Progenitor cell of endocrine pancreas (in vitro differentiated cells): ENCODE results near the gene WDFY3. TPM values are rescaled to one million over a fixed set of nuclear protein-coding genes. Genes with fewer than 3 reads are reported as not detected.

Experiments used
- DNase-seq: peaks from one replicate; pipeline ENCODE4 v3.0.0; 2021; ENCODE audit warnings: low spot score; ENCODE audit not compliant: unreplicated experiment
- H3K27ac Mint-ChIP-seq: 2 replicates; pipeline ENCODE4 v1.8.0; 2021; ENCODE audit warnings: mild to moderate bottlenecking, moderate library complexity, mixed read lengths
- H3K27me3 Mint-ChIP-seq: 2 replicates; pipeline ENCODE4 v1.8.0; 2021; ENCODE audit warnings: mixed read lengths
- H3K36me3 Mint-ChIP-seq: 2 replicates; pipeline ENCODE4 v1.8.0; 2022; ENCODE audit warnings: mixed read lengths; ENCODE audit not compliant: insufficient read depth
- H3K4me1 Mint-ChIP-seq: 2 replicates; pipeline ENCODE4 v1.8.0; 2021; ENCODE audit warnings: low read depth, mixed read lengths
- H3K4me3 Mint-ChIP-seq: 2 replicates; pipeline ENCODE4 v1.8.0; 2021; ENCODE audit warnings: low read depth, mild to moderate bottlenecking, moderate library complexity, mixed read lengths
- H3K9me3 Mint-ChIP-seq: 2 replicates; pipeline ENCODE4 v1.8.0; 2021; ENCODE audit warnings: low read depth, mixed read lengths
- total RNA-seq: library from RNA; stranded (reverse); gene quantifications from 2 replicates; pipeline ENCODE4 v1.2.1, GENCODE V29; 2021
- TF ChIP-seq, protein P1 (sequence below): fragments of 200-600 bp; sonication (generic); IDR thresholded peaks from one replicate; pipeline ENCODE4 v1.5.0; 2021; ENCODE audit warnings: antibody characterized with exemption, mild to moderate bottlenecking; ENCODE audit not compliant: unreplicated experiment

The WDFY3 gene
- total RNA-seq, 1 donor from 2014 or later = 115 TPM

DNA sequence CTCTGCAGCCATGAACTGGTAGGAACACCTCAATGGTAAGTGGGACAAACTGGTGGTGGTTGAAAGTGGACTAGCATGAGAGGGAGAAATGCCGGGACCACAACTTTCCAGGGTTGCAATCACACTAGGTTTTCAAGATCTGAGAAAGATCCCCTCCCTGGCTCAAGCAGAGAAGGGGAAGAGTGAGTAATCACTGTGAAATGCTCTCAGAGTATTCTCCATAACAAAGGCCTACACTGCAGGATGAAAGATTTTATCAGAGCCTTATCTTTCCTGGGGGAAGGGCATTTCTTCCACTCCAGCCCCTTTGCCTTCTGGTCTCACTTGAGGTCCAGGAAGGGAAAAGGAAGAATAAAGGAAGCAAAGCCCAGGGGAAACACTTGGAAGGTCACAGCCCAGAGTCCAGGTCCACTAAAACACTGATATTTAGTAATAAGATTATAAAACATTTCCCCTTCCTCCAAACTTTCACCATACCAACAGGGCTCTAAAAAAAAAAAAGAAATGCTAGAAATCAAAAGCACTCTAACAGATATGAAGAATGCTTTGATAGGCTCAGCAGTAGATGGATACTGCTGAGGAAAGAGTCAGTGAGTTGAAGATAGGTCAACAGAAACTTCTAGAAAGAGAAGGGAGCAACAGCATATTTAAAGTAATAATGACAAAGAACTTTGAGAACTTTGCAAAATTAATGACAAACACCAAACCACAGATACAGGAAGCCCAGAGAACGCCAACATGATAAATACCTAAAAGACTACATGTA lies 95.9 kb downstream of the WDFY3 start:
- no peak for DNase-seq
- peaks cover 16% of the 10 kb centered on the region for H3K4me1 Mint-ChIP-seq
- H3K36me3 Mint-ChIP-seq = peaks cover 10% of the 10 kb centered on the region
- peak overlapping the region; percentile 53 for H3K27ac Mint-ChIP-seq
- H3K27me3 Mint-ChIP-seq = no peaks in the 10 kb centered on the region
- no peak overlapping the region for H3K4me3 Mint-ChIP-seq
- peaks cover 1% of the 10 kb centered on the region for H3K9me3 Mint-ChIP-seq
- TF ChIP-seq, protein P1, sequence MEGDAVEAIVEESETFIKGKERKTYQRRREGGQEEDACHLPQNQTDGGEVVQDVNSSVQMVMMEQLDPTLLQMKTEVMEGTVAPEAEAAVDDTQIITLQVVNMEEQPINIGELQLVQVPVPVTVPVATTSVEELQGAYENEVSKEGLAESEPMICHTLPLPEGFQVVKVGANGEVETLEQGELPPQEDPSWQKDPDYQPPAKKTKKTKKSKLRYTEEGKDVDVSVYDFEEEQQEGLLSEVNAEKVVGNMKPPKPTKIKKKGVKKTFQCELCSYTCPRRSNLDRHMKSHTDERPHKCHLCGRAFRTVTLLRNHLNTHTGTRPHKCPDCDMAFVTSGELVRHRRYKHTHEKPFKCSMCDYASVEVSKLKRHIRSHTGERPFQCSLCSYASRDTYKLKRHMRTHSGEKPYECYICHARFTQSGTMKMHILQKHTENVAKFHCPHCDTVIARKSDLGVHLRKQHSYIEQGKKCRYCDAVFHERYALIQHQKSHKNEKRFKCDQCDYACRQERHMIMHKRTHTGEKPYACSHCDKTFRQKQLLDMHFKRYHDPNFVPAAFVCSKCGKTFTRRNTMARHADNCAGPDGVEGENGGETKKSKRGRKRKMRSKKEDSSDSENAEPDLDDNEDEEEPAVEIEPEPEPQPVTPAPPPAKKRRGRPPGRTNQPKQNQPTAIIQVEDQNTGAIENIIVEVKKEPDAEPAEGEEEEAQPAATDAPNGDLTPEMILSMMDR = no peak

DNA sequence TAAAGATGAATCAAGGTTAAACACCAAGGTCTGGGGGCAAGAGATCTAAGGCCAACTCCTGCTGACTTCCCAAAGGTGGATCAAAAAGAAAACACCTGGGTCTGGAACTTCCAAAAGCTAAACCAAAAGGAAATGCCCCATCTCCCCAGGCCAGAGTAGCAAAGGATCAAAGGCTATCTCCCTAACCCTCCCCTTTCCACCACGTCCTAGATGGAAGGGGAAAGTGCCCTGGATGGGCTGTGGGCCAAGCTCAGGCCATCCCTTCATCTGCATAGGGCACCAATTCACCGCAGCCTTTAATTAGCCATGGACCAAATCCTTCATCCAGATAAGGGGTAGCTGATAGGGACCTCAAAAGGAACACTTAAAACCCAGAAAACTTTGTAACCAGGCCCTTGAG lies 100.2 kb downstream of the WDFY3 start:
- peaks cover 20% of the 10 kb centered on the region for H3K4me1 Mint-ChIP-seq

DNA sequence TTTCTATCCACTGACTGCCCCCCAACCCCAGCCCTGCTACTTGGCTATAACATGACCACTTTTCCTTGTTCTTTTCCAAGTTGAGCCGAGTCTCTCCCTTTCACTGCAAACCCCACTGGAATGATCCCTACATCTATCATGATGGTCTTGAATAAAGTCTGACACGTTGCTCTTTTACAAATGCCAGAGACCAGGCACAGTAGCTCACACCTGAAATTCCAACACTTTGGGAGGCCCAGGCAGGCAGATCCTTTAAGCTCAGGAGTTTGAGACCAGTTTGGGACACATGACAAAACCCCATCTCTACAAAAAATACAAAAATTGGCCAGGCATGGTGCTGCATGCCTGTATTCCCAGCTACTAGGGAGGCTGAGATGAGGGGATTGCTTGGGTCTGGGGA lies 100.9 kb downstream of the WDFY3 start:
- Mint-ChIP-seq H3K36me3 (peaks cover 9% of the 10 kb centered on the region), H3K9me3 (peaks cover 5% of the 10 kb centered on the region), H3K27me3 (no peaks in the 10 kb centered on the region), H3K4me3 (no peak overlapping the region), H3K27ac (peak overlapping the region; percentile 36), H3K4me1 (peaks cover 20% of the 10 kb centered on the region)
- DNase-seq = no peak
- TF ChIP-seq, protein P1 = no peak

More for the DNA sequence above, 100.2 kb downstream of the WDFY3 start:
- Mint-ChIP-seq H3K27ac (no peak overlapping the region), H3K4me3 (no peak overlapping the region), H3K36me3 (peaks cover 9% of the 10 kb centered on the region), H3K27me3 (no peaks in the 10 kb centered on the region), H3K9me3 (peaks cover 5% of the 10 kb centered on the region)
- TF ChIP-seq, protein P1 = no peak
- no peak for DNase-seq

DNA sequence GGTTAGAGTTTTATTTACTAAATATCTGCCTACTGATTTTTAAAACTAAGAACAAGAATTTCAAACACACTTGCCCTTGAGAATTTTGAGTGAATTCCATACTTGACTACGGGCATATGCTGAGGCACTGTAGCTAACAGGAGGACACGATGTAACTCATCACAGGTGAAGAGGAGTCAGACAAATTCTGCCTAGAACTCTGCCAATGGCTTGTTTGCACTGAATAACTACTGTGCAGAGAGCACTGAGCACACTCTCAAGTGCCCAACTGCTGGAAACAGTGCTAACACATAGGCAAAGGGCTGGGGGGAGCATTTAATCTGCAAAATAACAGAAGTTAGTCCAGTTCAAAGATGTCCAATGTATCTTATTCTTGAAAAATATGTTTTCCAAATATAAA lies 104.4 kb downstream of the WDFY3 start:
- Mint-ChIP-seq H3K27ac (no peak overlapping the region), H3K27me3 (no peaks in the 10 kb centered on the region), H3K4me3 (no peak overlapping the region), H3K36me3 (peaks cover 16% of the 10 kb centered on the region), H3K9me3 (peaks cover 5% of the 10 kb centered on the region), H3K4me1 (peaks cover 16% of the 10 kb centered on the region)
- DNase-seq = no peak
- TF ChIP-seq, protein P1 = no peak

DNA sequence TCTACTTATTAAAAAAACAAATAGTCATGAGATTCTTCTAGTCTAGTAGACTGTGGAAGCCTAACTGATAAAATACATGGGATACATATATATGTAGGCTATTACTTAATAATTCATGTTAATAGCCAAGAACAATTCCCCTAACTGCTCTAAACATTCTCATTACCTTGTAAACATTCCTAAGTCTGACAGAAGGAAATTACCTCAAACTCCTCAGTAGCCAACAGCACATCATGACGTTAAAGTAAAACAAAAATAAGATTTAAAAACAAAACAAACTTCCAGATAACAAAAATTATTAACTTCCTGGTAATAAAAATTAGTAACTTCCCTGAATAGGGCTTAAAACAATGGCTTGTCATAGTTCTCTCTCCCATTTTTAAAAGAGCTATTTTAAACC lies 109.2 kb downstream of the WDFY3 start:
- H3K36me3 Mint-ChIP-seq = peaks cover 19% of the 10 kb centered on the region
- H3K27ac Mint-ChIP-seq = peak overlapping the region; percentile 50
- no peak overlapping the region for H3K4me3 Mint-ChIP-seq
- peaks cover 17% of the 10 kb centered on the region for H3K4me1 Mint-ChIP-seq
- no peaks in the 10 kb centered on the region for H3K27me3 Mint-ChIP-seq
- TF ChIP-seq, protein P1 = no peak
- no peaks in the 10 kb centered on the region for H3K9me3 Mint-ChIP-seq
- DNase-seq = no peak
